C4-2B (cell line): ENCODE data around the gene CALHM6.

Experiments
- CTCF ChIP-seq: fragments of 450-650 bp; conservative IDR thresholded peaks from 2 replicates; pipeline ENCODE4 v1.5.1; 2017; ENCODE audit warnings: mild to moderate bottlenecking
- ZFX ChIP-seq: fragments of 450-650 bp; IDR thresholded peaks from 2 replicates; pipeline ENCODE4 v1.6.1; 2017

GRCh38 chr6:116430860-116431259, 30.3 kb upstream of the CALHM6 start:
- TF ChIP-seq CTCF (no peak), ZFX (no peak)
